HCT116 (cell line): ENCODE data around the gene TYW5. TPM values are rescaled to one million over a fixed set of nuclear protein-coding genes. Genes with fewer than 3 reads are reported as not detected.

Experiments
- ATAC-seq: fragments of 200-7000 bp; cut with Tn5 transposase; 2 replicates; pipeline ENCODE4 v1.9.1; 2020; ENCODE audit warnings: mild to moderate bottlenecking, moderate library complexity
- BruUV-seq: library from RNA; stranded (reverse); fragments of 400-500 nt; replicated peaks from 2 replicates; lab custom pipeline; 2021; lab: Mats Ljungman, UMichigan
- CTCF ChIA-PET: fragments of 300-600 bp; sonication (Branson Sonifier 250); formaldehyde crosslinking; loops from one replicate; lab custom pipeline; 2021; ENCODE audit warnings: antibody characterized with exemption; lab: Charles Lee
- POLR2A ChIA-PET: fragments of 300-600, 350-600 bp; sonication (Branson Sonifier 250); formaldehyde crosslinking; loops from one replicate; lab custom pipeline; 2021; ENCODE audit warnings: antibody characterized with exemption; lab: Charles Lee
- RAD21 ChIA-PET, 2 experiments: fragments of 300-600 bp; sonication (Branson Sonifier 250); formaldehyde crosslinking; loops; one replicate each; lab custom pipeline; 2023; ENCODE audit warnings: low total read pairs in 2 of 2; ENCODE audit not compliant: uncharacterized antibody in 2 of 2, unreplicated experiment in 2 of 2, low non-redundant PET in 1 of 2; lab: Charles Lee
- DNase-seq: peaks from one replicate; pipeline ENCODE4 v3.0.0-alpha.2; 2010; ENCODE audit warnings: low read depth, low spot score
- H2AFZ ChIP-seq: fragments of 200-600 bp; shearing (Covaris generic), sonication (generic); 2 replicates; pipeline ENCODE4 v1.6.1; 2017; ENCODE audit warnings: low read depth, mixed run types, mixed read lengths, antibody characterized with exemption, low read length; ENCODE audit not compliant: poor library complexity, severe bottlenecking
- H3K27ac ChIP-seq: 2 replicates; pipeline ENCODE4 v1.5.1; 2012; ENCODE audit warnings: low read depth, low read length
- H3K27me3 ChIP-seq: fragments of 200-600 bp; sonication (generic); 2 replicates; pipeline ENCODE4 v1.6.1; 2016; ENCODE audit warnings: mixed run types, low read length, mixed read lengths; ENCODE audit not compliant: insufficient read depth
- H3K36me3 ChIP-seq, 2 experiments: fragments of 200-500 bp in 1 of 2; fragments of 200-600 bp in 1 of 2; sonication (Bioruptor generic) in 1 of 2; sonication (generic) in 1 of 2; 2 replicates each; pipeline versions ENCODE4 v1.5.1 to v1.6.1; 2014 to 2016; ENCODE audit warnings: low read length in 2 of 2, inconsistent platforms in 1 of 2, mixed read lengths in 1 of 2, mixed run types in 1 of 2; ENCODE audit not compliant: insufficient read depth in 2 of 2, control insufficient read depth in 1 of 2
- H3K4me1 ChIP-seq, 2 experiments: fragments of 200-600 bp in 1 of 2; sonication (generic) in 1 of 2; 2 replicates each; pipeline versions ENCODE4 v1.5.1 to v1.6.1; 2012 to 2017; ENCODE audit warnings: low read length in 2 of 2, inconsistent platforms in 1 of 2, mild to moderate bottlenecking in 1 of 2, mixed read lengths in 1 of 2, mixed run types in 1 of 2, moderate library complexity in 1 of 2; ENCODE audit not compliant: insufficient read depth in 2 of 2, control insufficient read depth in 1 of 2
- H3K4me2 ChIP-seq: fragments of 200-600 bp; sonication (generic); 2 replicates; pipeline ENCODE4 v1.6.1; 2017; ENCODE audit warnings: mixed run types, low read length, mixed read lengths
- H3K4me3 ChIP-seq, 2 experiments: fragments of 200-600 bp in 1 of 2; sonication (generic) in 1 of 2; replicated peaks in 1 of 2; 2 replicates each; pipeline ENCODE4 v1.5.1; 2011 to 2016; ENCODE audit warnings: low read length in 2 of 2, control low read depth in 1 of 2, low read depth in 1 of 2, mild to moderate bottlenecking in 1 of 2, mixed read lengths in 1 of 2, mixed run types in 1 of 2
- H3K79me2 ChIP-seq: fragments of 200-600 bp; sonication (generic); 2 replicates; pipeline ENCODE4 v1.6.1; 2017; ENCODE audit warnings: mild to moderate bottlenecking, mixed run types, low read length, moderate library complexity, mixed read lengths; ENCODE audit not compliant: insufficient read depth
- H3K9ac ChIP-seq: fragments of 200-600 bp; sonication (generic); 2 replicates; pipeline ENCODE4 v1.6.1; 2016; ENCODE audit warnings: low read length, mixed read lengths
- H3K9me2 ChIP-seq: fragments of 200-600 bp; sonication (generic), shearing (Covaris generic); 2 replicates; pipeline ENCODE4 v1.6.1; 2017; ENCODE audit warnings: mixed run types, mild to moderate bottlenecking, moderate library complexity; ENCODE audit not compliant: insufficient read depth
- H3K9me3 ChIP-seq, 2 experiments: fragments of 200-500 bp in 1 of 2; fragments of 200-600 bp in 1 of 2; sonication (Bioruptor generic) in 1 of 2; sonication (generic) in 1 of 2; 2 replicates each; pipeline ENCODE4 v1.6.1; 2014 to 2017; ENCODE audit warnings: low read length in 2 of 2, mixed read lengths in 2 of 2, inconsistent platforms in 1 of 2, low read depth in 1 of 2, mild to moderate bottlenecking in 1 of 2, mixed run types in 1 of 2, moderate library complexity in 1 of 2; ENCODE audit not compliant: control insufficient read depth in 1 of 2, insufficient read depth in 1 of 2
- H4K20me1 ChIP-seq: fragments of 200-600 bp; sonication (generic), shearing (Covaris generic); 2 replicates; pipeline ENCODE4 v1.6.1; 2017; ENCODE audit warnings: mixed run types, mild to moderate bottlenecking, moderate library complexity; ENCODE audit not compliant: insufficient read depth
- CEBPB ChIP-seq: IDR thresholded peaks from 2 replicates; pipeline ENCODE4 v1.6.1; 2012; ENCODE audit warnings: low read depth
- FOSL1 ChIP-seq: IDR thresholded peaks from 2 replicates; pipeline ENCODE4 v1.6.1; 2012; ENCODE audit warnings: low read depth
- JUND ChIP-seq: IDR thresholded peaks from 2 replicates; pipeline ENCODE4 v1.6.1; 2012
- RAD21 ChIP-seq: IDR thresholded peaks from 2 replicates; pipeline ENCODE4 v1.6.1; 2012; ENCODE audit warnings: low read depth, mild to moderate bottlenecking
- ZBTB33 ChIP-seq: IDR thresholded peaks from 2 replicates; pipeline ENCODE4 v1.6.1; 2011; ENCODE audit warnings: mild to moderate bottlenecking, low read length, moderate library complexity; ENCODE audit not compliant: insufficient replicate concordance; ENCODE audit errors: extremely low read depth
- ZFX ChIP-seq: fragments of 450-650 bp; IDR thresholded peaks from 2 replicates; pipeline ENCODE4 v1.6.1; 2017
- intact Hi-C: fragments of 100-400 bp; cut with micrococcal nuclease; formaldehyde crosslinking; loops from 2 replicates; pipeline ENCODE4 v1.10.0; 2022
- total RNA-seq: library from RNA; stranded (reverse); gene quantifications from one replicate; pipeline ENCODE4 v1.2.1, GENCODE V29; 2021; ENCODE audit not compliant: unreplicated experiment
- TF ChIP-seq, protein P1 (sequence below): IDR thresholded peaks from 2 replicates; pipeline ENCODE4 v1.6.1; 2012

TYW5 gene
- total RNA-seq, 1 experiment from 2014 or later: 7.7 TPM

- BruUV-seq: TSS peak; percentile 73
- H3K36me3 ChIP-seq: no peaks in the 10 kb centered on the region
- H3K79me2 ChIP-seq: no peaks in the 10 kb centered on the region
- ChIA-PET CTCF (interaction anchor here (0.9 to 3.3 kb wide), 6 partner anchors 10 to 760 kb away, joined by 3 to 64 read pairs (median 5); no protein-coding TSS in a partner anchor), POLR2A (interaction anchor here (1.4 kb wide), 1 partner anchor 9 kb away, joined by 7 read pairs; no protein-coding TSS in a partner anchor), RAD21 (interaction anchor here (0.5 to 1.6 kb wide), 2 partner anchors 508 to 684 kb away, joined by 3 read pairs; no protein-coding TSS in a partner anchor)
- H3K9me3 ChIP-seq: no peaks in the 10 kb centered on the region
- intact Hi-C loops: loop anchor here (5.0 kb wide), 1 partner anchor 837 kb away; the partner anchor contains the start of gene BZW1
- H3K9me2 ChIP-seq: no peaks in the 10 kb centered on the region
- H3K4me1 ChIP-seq: peaks cover 10 to 26% of the 10 kb centered on the region in 2 experiments
- no peak overlapping the region for H3K27ac ChIP-seq
- TF ChIP-seq, protein P1, sequence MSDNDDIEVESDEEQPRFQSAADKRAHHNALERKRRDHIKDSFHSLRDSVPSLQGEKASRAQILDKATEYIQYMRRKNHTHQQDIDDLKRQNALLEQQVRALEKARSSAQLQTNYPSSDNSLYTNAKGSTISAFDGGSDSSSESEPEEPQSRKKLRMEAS: peak; percentile 53
- TF ChIP-seq ZBTB33: no peak
- TF ChIP-seq RAD21: no peak
- peak; percentile 42; the same call in 1 of the 2 replicates for TF ChIP-seq FOSL1
- TF ChIP-seq ZFX: no peak
- TF ChIP-seq CEBPB: peak; percentile 80
- peak; percentile 37 for TF ChIP-seq JUND
- H2AFZ ChIP-seq: no peak overlapping the region
- no peaks in the 10 kb centered on the region for H4K20me1 ChIP-seq
- H3K4me3 ChIP-seq: no peak overlapping the region
- H3K4me2 ChIP-seq: no peak overlapping the region
- H3K9ac ChIP-seq: no peak overlapping the region
- DNase-seq (peak; percentile 19), ATAC-seq (no peak)
- H3K27me3 ChIP-seq: no peaks in the 10 kb centered on the region
These were observed 20.1 kb upstream of the TYW5 start for GRCh38 chr2:199975273-199975895.
